HL-60 (cell line): ENCODE results near the gene CORT.

Experiments used
- CTCF ChIP-seq: IDR thresholded peaks from one replicate; pipeline ENCODE4 v1.5.1; 2011; ENCODE audit warnings: low read length, control low read depth, inconsistent platforms; ENCODE audit not compliant: insufficient read depth
- GABPA ChIP-seq: IDR thresholded peaks from 2 replicates; pipeline ENCODE4 v1.6.1; 2012; ENCODE audit warnings: low read depth
- POLR2AphosphoS5 ChIP-seq: IDR thresholded peaks from 2 replicates; pipeline ENCODE4 v1.6.1; 2012; ENCODE audit warnings: low read depth
- REST ChIP-seq: IDR thresholded peaks from 2 replicates; pipeline ENCODE4 v1.6.1; 2012; ENCODE audit warnings: low read depth; ENCODE audit not compliant: insufficient replicate concordance

- TF ChIP-seq CTCF (no peak), REST (no peak), POLR2AphosphoS5 (no peak), GABPA (no peak)
These were observed 30.5 kb upstream of the CORT start for GRCh38 chr1:10419351-10419750.
